Esophagus (tissue), 2 donors: ENCODE results near the gene PRCD. TPM values are rescaled to one million over a fixed set of nuclear protein-coding genes. Genes with fewer than 3 reads are reported as not detected.
A peak's percentile ranks its signal among the peaks of the same experiment; 100 is the strongest.
"Not testable (repeated sequence)": the region's sequence is repeated elsewhere in the genome, so short reads cannot be mapped to it uniquely, and the experiment has no call there.

Source experiments
- H3K27ac ChIP-seq, 2 donors: one replicate each; pipeline ENCODE4 v1.5.1; 2013; ENCODE audit warnings: low read depth in 2 of 2, mild to moderate bottlenecking in 2 of 2, inconsistent platforms in 1 of 2, low read length in 1 of 2, moderate library complexity in 1 of 2
- H3K27me3 ChIP-seq, 2 donors: one replicate each; pipeline ENCODE4 v1.6.1; 2013; ENCODE audit warnings: low read length in 2 of 2, control low read depth in 1 of 2, mild to moderate bottlenecking in 1 of 2; ENCODE audit not compliant: insufficient read depth in 2 of 2, control insufficient read depth in 1 of 2
- H3K36me3 ChIP-seq, 2 donors: one replicate each; pipeline ENCODE4 v1.6.1; 2013; ENCODE audit warnings: low read length in 1 of 2; ENCODE audit not compliant: control insufficient read depth in 2 of 2, insufficient read depth in 2 of 2
- H3K4me1 ChIP-seq, 2 donors: one replicate each; pipeline ENCODE4 v1.6.1; 2013; ENCODE audit warnings: low read length in 1 of 2; ENCODE audit not compliant: control insufficient read depth in 2 of 2, insufficient read depth in 2 of 2
- H3K4me3 ChIP-seq, 2 donors: one replicate each; pipeline ENCODE4 v1.5.1; 2013; ENCODE audit warnings: low read length in 2 of 2, mild to moderate bottlenecking in 2 of 2, low read depth in 1 of 2, moderate library complexity in 1 of 2
- H3K9me3 ChIP-seq, 2 donors: one replicate each; pipeline ENCODE4 v1.6.1; 2013; ENCODE audit warnings: mild to moderate bottlenecking in 2 of 2, low read depth in 1 of 2, low read length in 1 of 2, moderate library complexity in 1 of 2; ENCODE audit not compliant: control insufficient read depth in 2 of 2, insufficient read depth in 1 of 2
- WGBS, 2 donors: extraction: QIAGEN DNeasy Blood & Tissue Kit; methylation state at CpG; one replicate each; pipeline ENCODE4 v1.1.7; 2013; 5-methylcytosine and 5-hydroxymethylcytosine counted together
- polyA plus RNA-seq, 2 donors: library from polyadenylated mRNA; stranded (reverse); fragments of 200-250 nt; gene quantifications; one replicate each; pipeline ENCODE4 v1.2.3, GENCODE V29; 2013
- donor health status: healthy with polysubstance abuse.
- donor health status: Bipolar disorder and iron deficiency.

PRCD gene
- polyA plus RNA-seq, 2 donors = 1.2 to 3.0 TPM

DNA sequence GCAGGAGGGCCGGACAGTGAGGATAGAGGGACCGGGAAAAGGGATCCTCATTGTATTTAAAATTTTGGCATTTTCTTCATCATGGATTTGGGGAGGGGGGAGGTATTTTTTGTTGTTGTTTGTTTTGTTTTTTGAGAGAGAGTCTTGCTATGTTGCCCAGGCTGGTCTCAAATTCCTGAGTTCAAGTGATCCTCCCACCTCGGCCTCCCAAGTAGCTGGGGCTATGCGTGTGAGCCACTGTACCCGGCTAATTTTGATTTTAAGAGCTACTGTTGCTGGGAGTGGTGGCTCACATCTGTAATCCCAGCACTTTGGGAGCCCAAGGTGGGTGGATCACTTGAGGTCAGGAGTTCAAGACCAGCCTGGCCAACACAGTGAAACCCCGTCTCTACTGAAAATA is 25.5 kb upstream of the PRCD start:
- H3K9me3 ChIP-seq, H3K4me3 ChIP-seq, H3K36me3 ChIP-seq, H3K27me3 ChIP-seq, H3K27ac ChIP-seq, H3K4me1 ChIP-seq: not testable (repeated sequence)
- WGBS, 2 donors = 96 to 99% methylated on average over 6 of the region's 6 CpGs

GRCh38 chr17:76515274-76515949 is 24.4 kb upstream of the PRCD start:
- Histone ChIP-seq H3K27ac (peak overlapping the region; percentile 71 to 88), H3K9me3 (no peaks in the 10 kb centered on the region), H3K4me3 (peak overlapping the region in 1 of 2 donors; percentile 22), H3K36me3 (no peaks in the 10 kb centered on the region), H3K27me3 (no peaks in the 10 kb centered on the region), H3K4me1 (no peaks in the 10 kb centered on the region)
- WGBS, 2 donors = 21 to 44% methylated on average over 22 of the region's 22 CpGs

DNA sequence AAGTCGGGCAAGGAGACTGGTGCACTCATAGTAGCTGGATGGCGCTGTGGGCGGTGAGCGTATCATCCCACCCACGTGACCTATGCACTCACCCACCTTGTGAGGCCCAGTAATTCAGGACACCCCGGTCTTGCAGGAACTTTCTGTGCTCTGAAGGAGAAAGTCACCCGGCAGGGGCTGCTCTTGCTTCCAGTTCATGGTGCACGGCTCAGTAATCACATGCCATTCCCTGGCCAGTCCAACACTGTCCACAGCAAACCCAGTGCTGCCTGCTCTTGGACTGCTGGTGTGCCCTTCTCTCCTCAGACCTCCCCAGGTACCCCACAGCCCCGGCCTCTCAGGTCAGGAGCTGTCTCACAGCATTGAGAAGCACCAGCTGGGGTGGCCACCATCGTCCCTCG is 22.2 kb upstream of the PRCD start:
- Histone ChIP-seq H3K9me3 (no peaks in the 10 kb centered on the region), H3K36me3 (no peaks in the 10 kb centered on the region), H3K4me1 (no peaks in the 10 kb centered on the region), H3K27me3 (no peaks in the 10 kb centered on the region), H3K27ac (no peak overlapping the region), H3K4me3 (no peak overlapping the region)
- 82 to 88% methylated on average over 11 of the region's 11 CpGs for WGBS, 2 donors

GRCh38 chr17:76519048-76519966 is 20.5 kb upstream of the PRCD start:
- WGBS, 2 donors = 71 to 79% methylated on average over 15 of the region's 15 CpGs
- no peak overlapping the region for H3K4me3 ChIP-seq

GRCh38 chr17:76521262-76521661 is 18.6 kb upstream of the PRCD start:
- Histone ChIP-seq H3K27me3 (no peaks in the 10 kb centered on the region), H3K36me3 (no peaks in the 10 kb centered on the region), H3K4me1 (peaks cover 0 to 8% of the 10 kb centered on the region in 2 donors), H3K27ac (no peak overlapping the region), H3K4me3 (no peak overlapping the region), H3K9me3 (no peaks in the 10 kb centered on the region)
- WGBS, 2 donors = 88 to 89% methylated on average over 7 of the region's 7 CpGs

More at GRCh38 chr17:76519048-76519966, 20.5 kb upstream of the PRCD start:
- Histone ChIP-seq H3K4me1 (no peaks in the 10 kb centered on the region), H3K9me3 (no peaks in the 10 kb centered on the region), H3K27ac (no peak overlapping the region), H3K36me3 (no peaks in the 10 kb centered on the region), H3K27me3 (no peaks in the 10 kb centered on the region)

DNA sequence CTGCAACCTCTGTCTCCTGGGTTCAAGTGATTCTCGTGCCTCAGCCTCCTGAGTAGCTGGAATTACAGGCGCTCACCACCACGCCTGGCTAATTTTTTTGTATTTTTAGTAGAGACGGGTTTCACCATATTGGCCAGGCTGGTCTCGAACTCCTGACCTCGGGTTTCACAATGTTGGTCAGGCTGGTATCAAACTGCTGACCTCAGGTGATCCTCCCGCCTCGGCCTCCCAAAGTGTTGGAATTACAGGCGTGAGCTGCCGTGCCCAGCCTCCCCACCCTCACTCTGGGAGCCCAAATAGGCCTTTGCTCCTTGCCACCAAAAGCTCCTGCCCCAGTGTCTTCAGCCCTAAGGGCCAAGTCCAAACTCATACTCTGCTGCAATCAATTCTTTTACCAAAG is 18.2 kb upstream of the PRCD start:
- not testable (repeated sequence) for H3K4me3 ChIP-seq, H3K27me3 ChIP-seq, H3K36me3 ChIP-seq, H3K27ac ChIP-seq, H3K4me1 ChIP-seq, H3K9me3 ChIP-seq
- 89 to 90% methylated on average over 10 of the region's 10 CpGs for WGBS, 2 donors

DNA sequence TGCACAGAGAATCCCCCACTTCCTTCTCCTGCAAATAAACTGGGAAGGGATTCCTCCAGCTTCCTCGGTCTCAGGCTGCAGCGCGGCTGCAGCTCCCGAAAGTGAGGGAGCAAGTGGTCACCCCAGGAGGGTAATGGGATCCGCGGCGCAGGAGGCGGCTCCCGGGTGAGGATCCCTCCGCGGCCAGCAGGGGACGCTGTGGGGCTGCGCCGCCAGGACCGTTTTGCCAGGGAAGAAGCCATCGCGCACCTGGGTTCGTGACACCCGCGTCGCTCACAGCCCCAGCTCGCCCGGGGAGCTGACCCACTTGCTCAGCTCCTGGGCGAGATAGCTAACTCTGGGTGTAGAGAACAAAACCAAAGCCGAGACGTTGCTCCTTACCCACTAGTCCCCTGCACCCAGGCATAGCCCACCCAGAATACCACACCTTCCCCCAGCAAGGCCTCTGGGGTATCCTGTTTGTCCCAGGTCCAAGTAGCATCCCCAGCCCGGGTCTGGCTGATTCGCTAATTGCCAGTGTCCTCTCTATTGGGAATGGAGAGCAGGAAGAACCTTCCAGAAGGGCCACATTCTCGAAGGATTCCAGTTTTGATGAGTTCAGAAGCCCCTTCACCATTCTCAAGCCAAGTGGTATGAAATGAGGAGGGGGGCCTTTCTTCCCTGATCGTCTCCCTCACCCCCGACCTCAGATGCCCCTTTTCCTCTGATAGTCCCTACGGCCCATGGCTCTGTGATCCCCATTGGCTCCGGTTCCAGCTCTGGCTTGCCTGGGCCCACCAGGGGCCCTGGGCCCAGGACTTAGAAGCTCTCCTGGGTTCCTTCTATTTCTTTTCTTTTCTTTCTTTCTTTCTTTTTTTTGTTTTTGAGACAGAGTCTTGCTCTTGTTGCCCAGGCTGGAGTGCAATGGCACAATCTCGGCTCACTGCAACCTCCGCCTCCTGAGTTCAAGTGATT is 16.5 kb upstream of the PRCD start:
- 18 to 23% methylated on average over 33 to 35 of the region's 35 CpGs for WGBS, 2 donors
- Histone ChIP-seq H3K36me3 (no peaks in the 10 kb centered on the region), H3K27ac (no peak overlapping the region), H3K4me1 (peaks cover 2 to 12% of the 10 kb centered on the region in 2 donors), H3K4me3 (no peak overlapping the region), H3K9me3 (no peaks in the 10 kb centered on the region), H3K27me3 (no peaks in the 10 kb centered on the region)

GRCh38 chr17:76524598-76525512 is 15.0 kb upstream of the PRCD start:
- 46 to 50% methylated on average over 25 of the region's 25 CpGs for WGBS, 2 donors
- Histone ChIP-seq H3K36me3 (no peaks in the 10 kb centered on the region), H3K4me3 (no peak overlapping the region), H3K27ac (peak overlapping the region in 1 of 2 donors; percentile 34), H3K4me1 (peaks cover 3 to 21% of the 10 kb centered on the region in 2 donors), H3K27me3 (no peaks in the 10 kb centered on the region), H3K9me3 (no peaks in the 10 kb centered on the region)
